ENCODE measurements around the gene KRT82.

Gene KRT82

DNA sequence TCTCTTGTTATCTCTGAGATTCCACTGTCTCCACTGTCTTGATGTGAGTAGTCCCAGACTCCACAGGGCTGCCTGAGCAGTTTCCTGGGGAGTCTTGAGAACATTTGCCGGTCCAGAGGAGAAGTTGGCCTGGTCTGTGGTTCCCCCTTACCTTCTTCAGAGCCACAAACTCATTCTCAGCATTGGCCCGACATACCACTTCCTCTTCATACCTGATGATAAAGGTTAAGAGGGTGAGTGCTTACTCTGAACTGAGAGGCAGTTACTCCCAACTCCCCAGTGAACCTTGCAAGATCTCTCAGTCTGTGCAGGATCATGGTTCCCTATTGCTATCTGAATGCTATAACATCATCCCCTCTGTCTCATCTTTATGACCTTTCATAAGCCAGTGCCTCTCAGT lies 23.3 kb downstream of the KRT82 start:
- Histone ChIP-seq H2BK5ac (ENCODE audit: low read depth, low read length, poor library complexity) (no peak overlapping the region), H3K4me3 (ENCODE audit: low read depth, low read length) (no peak overlapping the region), H3K27ac (ENCODE audit: low read depth, low read length) (no peak overlapping the region), H3K4ac (ENCODE audit: low read depth, low read length) (no peak overlapping the region), H3K79me2 (ENCODE audit: control insufficient read depth, insufficient read depth, low read length, poor library complexity) (no peaks in the 10 kb centered on the region), H3K79me1 (ENCODE audit: low read length) (no peaks in the 10 kb centered on the region), H3K9ac (ENCODE audit: low read length) (no peak overlapping the region), H3K9me3 (ENCODE audit: insufficient read depth, low read depth, low read length) (peaks cover 3% of the 10 kb centered on the region), H3K27me3 (ENCODE audit: insufficient read depth, low read length) (no peaks in the 10 kb centered on the region), H2BK12ac (ENCODE audit: low read length) (no peak overlapping the region), H2BK120ac (ENCODE audit: insufficient read depth, low read length, poor library complexity) (no peak overlapping the region), H3K4me2 (ENCODE audit: low read length) (no peak overlapping the region), H4K12ac (ENCODE audit: low read depth, low read length) (no peak overlapping the region), H3K14ac (ENCODE audit: low read length) (no peak overlapping the region), H3K18ac (ENCODE audit: low read length) (no peak overlapping the region), H3K4me1 (ENCODE audit: control insufficient read depth in 1 of 2, insufficient read depth in 2 of 2, low read length in 2 of 2) (no peaks in the 10 kb centered on the region), H3K23ac (ENCODE audit: low read length) (no peak overlapping the region), H4K8ac (ENCODE audit: low read depth, low read length) (no peak overlapping the region), H3K36me3 (ENCODE audit: control insufficient read depth in 1 of 2, insufficient read depth in 2 of 2, low read length in 2 of 2) (no peaks in the 10 kb centered on the region), H2AK5ac (ENCODE audit: low read length) (no peak overlapping the region), H2AFZ (ENCODE audit: insufficient read depth, low read length, poor library complexity) (no peak overlapping the region), H4K91ac (ENCODE audit: low read depth, low read length) (no peak overlapping the region)
- DNase-seq: no peak
- WGBS (ENCODE audit: extremely low coverage, insufficient coverage, insufficient read length): no CpG with 5 or more reads among the region's 2 CpGs

DNA sequence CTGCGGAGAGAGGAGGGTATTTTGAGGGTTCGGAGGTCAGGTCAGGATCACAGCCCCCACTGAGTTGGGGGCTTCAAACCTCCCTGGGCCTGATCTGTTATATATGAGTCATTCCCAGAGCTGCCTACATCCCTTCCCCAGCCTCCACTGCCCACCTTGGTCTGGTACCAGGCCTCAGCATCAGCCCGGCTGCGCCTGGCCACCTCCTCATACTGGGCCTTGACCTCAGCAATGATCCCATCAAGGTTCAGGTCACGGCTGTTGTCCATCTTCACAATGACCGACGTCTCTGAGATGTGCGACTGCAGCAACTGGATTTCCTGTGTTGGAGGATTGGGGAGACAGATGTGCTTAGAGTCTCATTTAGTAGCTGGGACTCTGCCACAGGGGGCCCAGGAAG lies 24.9 kb downstream of the KRT82 start:
- Histone ChIP-seq H3K27ac (ENCODE audit: low read depth, low read length) (no peak overlapping the region), H3K9ac (ENCODE audit: low read length) (no peak overlapping the region), H3K18ac (ENCODE audit: low read length) (no peak overlapping the region), H3K14ac (ENCODE audit: low read length) (no peak overlapping the region), H3K4me2 (ENCODE audit: low read length) (no peak overlapping the region), H2AK5ac (ENCODE audit: low read length) (no peak overlapping the region), H3K4me1 (ENCODE audit: control insufficient read depth in 1 of 2, insufficient read depth in 2 of 2, low read length in 2 of 2) (no peaks in the 10 kb centered on the region), H2BK5ac (ENCODE audit: low read depth, low read length, poor library complexity) (no peak overlapping the region), H3K79me1 (ENCODE audit: low read length) (no peaks in the 10 kb centered on the region), H3K27me3 (ENCODE audit: insufficient read depth, low read length) (no peaks in the 10 kb centered on the region), H4K12ac (ENCODE audit: low read depth, low read length) (no peak overlapping the region), H2AFZ (ENCODE audit: insufficient read depth, low read length, poor library complexity) (no peak overlapping the region), H3K79me2 (ENCODE audit: control insufficient read depth, insufficient read depth, low read length, poor library complexity) (no peaks in the 10 kb centered on the region), H4K8ac (ENCODE audit: low read depth, low read length) (no peak overlapping the region), H3K4me3 (ENCODE audit: low read depth, low read length) (no peak overlapping the region), H3K23ac (ENCODE audit: low read length) (no peak overlapping the region), H3K36me3 (ENCODE audit: control insufficient read depth in 1 of 2, insufficient read depth in 2 of 2, low read length in 2 of 2) (no peaks in the 10 kb centered on the region), H3K9me3 (ENCODE audit: insufficient read depth, low read depth, low read length) (peaks cover 3% of the 10 kb centered on the region), H3K4ac (ENCODE audit: low read depth, low read length) (no peak overlapping the region), H2BK120ac (ENCODE audit: insufficient read depth, low read length, poor library complexity) (no peak overlapping the region), H4K91ac (ENCODE audit: low read depth, low read length) (no peak overlapping the region), H2BK12ac (ENCODE audit: low read length) (no peak overlapping the region)
- WGBS (ENCODE audit: extremely low coverage, insufficient coverage, insufficient read length): no CpG with 5 or more reads among the region's 8 CpGs
- DNase-seq: no peak

DNA sequence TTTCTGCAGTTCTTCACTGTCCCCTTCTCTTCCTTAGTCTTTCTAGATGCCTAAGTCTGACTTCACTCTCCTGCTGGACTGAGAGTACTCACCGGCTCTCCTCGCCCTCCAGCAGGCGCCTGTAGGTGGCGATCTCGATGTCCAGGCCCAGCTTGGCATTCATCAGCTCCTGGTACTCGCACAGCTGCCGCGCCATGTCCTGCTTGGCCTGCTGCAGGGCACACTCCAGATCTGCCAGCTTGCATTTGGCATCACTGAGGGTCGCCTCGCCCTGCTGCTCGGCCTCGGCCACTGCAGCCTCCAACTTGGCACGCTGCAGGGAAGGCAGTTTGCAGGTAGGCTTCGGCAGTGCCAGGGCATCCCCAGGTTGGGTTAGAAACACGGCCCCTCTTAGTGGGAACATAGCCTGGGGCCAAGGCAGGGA lies 25.9 kb downstream of the KRT82 start:
- Histone ChIP-seq H4K91ac (ENCODE audit: low read depth, low read length) (no peak overlapping the region), H3K4me1 (ENCODE audit: control insufficient read depth in 1 of 2, insufficient read depth in 2 of 2, low read length in 2 of 2) (no peaks in the 10 kb centered on the region), H3K14ac (ENCODE audit: low read length) (no peak overlapping the region), H3K9ac (ENCODE audit: low read length) (no peak overlapping the region), H3K18ac (ENCODE audit: low read length) (no peak overlapping the region), H2AFZ (ENCODE audit: insufficient read depth, low read length, poor library complexity) (no peak overlapping the region), H3K4me3 (ENCODE audit: low read depth, low read length) (no peak overlapping the region), H4K12ac (ENCODE audit: low read depth, low read length) (no peak overlapping the region), H3K36me3 (ENCODE audit: control insufficient read depth in 1 of 2, insufficient read depth in 2 of 2, low read length in 2 of 2) (no peaks in the 10 kb centered on the region), H3K79me1 (ENCODE audit: low read length) (no peaks in the 10 kb centered on the region), H2AK5ac (ENCODE audit: low read length) (no peak overlapping the region), H3K27ac (ENCODE audit: low read depth, low read length) (no peak overlapping the region), H2BK120ac (ENCODE audit: insufficient read depth, low read length, poor library complexity) (no peak overlapping the region), H3K79me2 (ENCODE audit: control insufficient read depth, insufficient read depth, low read length, poor library complexity) (no peaks in the 10 kb centered on the region), H3K9me3 (ENCODE audit: insufficient read depth, low read depth, low read length) (peaks cover 3% of the 10 kb centered on the region), H4K8ac (ENCODE audit: low read depth, low read length) (no peak overlapping the region), H2BK12ac (ENCODE audit: low read length) (no peak overlapping the region), H3K4me2 (ENCODE audit: low read length) (no peak overlapping the region), H3K23ac (ENCODE audit: low read length) (no peak overlapping the region), H2BK5ac (ENCODE audit: low read depth, low read length, poor library complexity) (no peak overlapping the region), H3K27me3 (ENCODE audit: insufficient read depth, low read length) (no peaks in the 10 kb centered on the region), H3K4ac (ENCODE audit: low read depth, low read length) (no peak overlapping the region)
- DNase-seq: peak; percentile 34 to 63
- WGBS (ENCODE audit: extremely low coverage, insufficient coverage, insufficient read length): no CpG with 5 or more reads among the region's 15 CpGs

DNA sequence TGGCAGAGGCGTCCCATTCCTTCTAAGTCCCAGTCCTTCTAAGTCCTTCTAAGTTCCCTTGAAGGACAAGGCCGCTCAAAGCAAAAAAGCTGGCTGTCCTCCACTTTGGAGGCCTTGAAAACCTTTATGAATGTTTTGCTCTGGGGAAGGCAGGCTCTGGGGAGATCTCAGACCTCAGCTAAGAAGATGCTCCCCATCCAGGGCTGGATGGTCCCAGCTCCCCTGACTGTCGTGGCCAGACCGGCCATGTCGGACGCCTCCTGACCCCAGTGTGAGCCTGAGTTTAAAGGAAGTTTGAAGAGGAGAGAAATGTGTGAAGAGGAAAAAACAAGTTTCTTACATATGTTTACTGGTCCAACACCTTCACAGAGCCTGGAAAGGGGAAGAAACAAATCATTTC lies 26.6 kb downstream of the KRT82 start:
- Histone ChIP-seq H4K91ac (ENCODE audit: low read depth, low read length) (no peak overlapping the region), H3K9me3 (ENCODE audit: insufficient read depth, low read depth, low read length) (no peaks in the 10 kb centered on the region), H2BK120ac (ENCODE audit: insufficient read depth, low read length, poor library complexity) (no peak overlapping the region), H4K8ac (ENCODE audit: low read depth, low read length) (no peak overlapping the region), H3K4me1 (ENCODE audit: control insufficient read depth in 1 of 2, insufficient read depth in 2 of 2, low read length in 2 of 2) (no peaks in the 10 kb centered on the region), H2AK5ac (ENCODE audit: low read length) (no peak overlapping the region), H3K4me3 (ENCODE audit: low read depth, low read length) (no peak overlapping the region), H3K18ac (ENCODE audit: low read length) (no peak overlapping the region), H3K4me2 (ENCODE audit: low read length) (no peak overlapping the region), H3K23ac (ENCODE audit: low read length) (no peak overlapping the region), H4K12ac (ENCODE audit: low read depth, low read length) (no peak overlapping the region), H3K4ac (ENCODE audit: low read depth, low read length) (no peak overlapping the region), H2AFZ (ENCODE audit: insufficient read depth, low read length, poor library complexity) (no peak overlapping the region), H3K79me2 (ENCODE audit: control insufficient read depth, insufficient read depth, low read length, poor library complexity) (no peaks in the 10 kb centered on the region), H3K79me1 (ENCODE audit: low read length) (no peaks in the 10 kb centered on the region), H2BK5ac (ENCODE audit: low read depth, low read length, poor library complexity) (no peak overlapping the region), H3K14ac (ENCODE audit: low read length) (no peak overlapping the region), H3K36me3 (ENCODE audit: control insufficient read depth in 1 of 2, insufficient read depth in 2 of 2, low read length in 2 of 2) (no peaks in the 10 kb centered on the region), H3K27ac (ENCODE audit: low read depth, low read length) (no peak overlapping the region), H3K27me3 (ENCODE audit: insufficient read depth, low read length) (no peaks in the 10 kb centered on the region), H2BK12ac (ENCODE audit: low read length) (no peak overlapping the region), H3K9ac (ENCODE audit: low read length) (no peak overlapping the region)
- DNase-seq: no peak
- WGBS (ENCODE audit: extremely low coverage, insufficient coverage, insufficient read length): no CpG with 5 or more reads among the region's 6 CpGs

Measured in trophoblast cell (in vitro differentiated cells and primary cell).